HepG2 (cell line): ENCODE results near the gene TJP3. TPM values are rescaled to one million over a fixed set of nuclear protein-coding genes. Genes with fewer than 3 reads are reported as not detected.

Experiments used
- AGO2 ChIP-seq: fragments of 200-400 bp; formaldehyde crosslinking; optimal IDR thresholded peaks from 2 replicates; pipeline ENCODE3; 2017; ENCODE audit warnings: mild to moderate bottlenecking, low read depth, low read length, moderate library complexity
- CSRNP1 ChIP-seq: sonication (generic); formaldehyde crosslinking; IDR thresholded peaks from 2 replicates; pipeline ENCODE4 v1.8.1; 2023; ENCODE audit warnings: mild to moderate bottlenecking, missing genetic modification reagents
- GFI1 ChIP-seq: sonication (generic); formaldehyde crosslinking; IDR thresholded peaks from 2 replicates; pipeline ENCODE4 v1.5.0; 2020; ENCODE audit warnings: missing genetic modification reagents, mild to moderate bottlenecking, borderline replicate concordance
- KLF12 ChIP-seq: sonication (generic); formaldehyde crosslinking; IDR thresholded peaks from 2 replicates; pipeline ENCODE4 v1.4.0; 2020; ENCODE audit warnings: missing genetic modification reagents, borderline replicate concordance
- MED13 ChIP-seq: sonication (generic); formaldehyde crosslinking; IDR thresholded peaks from 2 replicates; pipeline ENCODE4 v1.5.0; 2020; ENCODE audit warnings: missing genetic modification reagents
- MYC ChIP-seq: sonication (generic); formaldehyde crosslinking; IDR thresholded peaks from 2 replicates; pipeline ENCODE4 v1.9.0; 2021; ENCODE audit warnings: missing genetic modification reagents, borderline replicate concordance
- TFDP1 ChIP-seq: IDR thresholded peaks from 2 replicates; pipeline ENCODE4 v1.6.1; 2016; ENCODE audit warnings: missing compliant biosample characterization, missing genetic modification reagents, borderline replicate concordance
- TFE3 ChIP-seq: IDR thresholded peaks from 2 replicates; pipeline ENCODE4 v1.6.1; 2016
- YEATS4 ChIP-seq: sonication (generic); formaldehyde crosslinking; IDR thresholded peaks from 2 replicates; pipeline ENCODE4 v1.4.0; 2020; ENCODE audit warnings: missing genetic modification reagents, borderline replicate concordance
- ZBTB40 ChIP-seq, 2 experiments: fragments of 450-650 bp in 1 of 2; sonication (generic) in 1 of 2; formaldehyde crosslinking in 1 of 2; IDR thresholded peaks; 2 replicates each; pipeline versions ENCODE4 v1.6.1 to v1.8.0; 2016 to 2022; ENCODE audit warnings: antibody characterized with exemption in 1 of 2, mild to moderate bottlenecking in 1 of 2, missing genetic modification reagents in 1 of 2
- ZFP91 ChIP-seq: sonication (generic); formaldehyde crosslinking; IDR thresholded peaks from 2 replicates; pipeline ENCODE4 v1.9.0; 2022; ENCODE audit warnings: missing genetic modification reagents, mild to moderate bottlenecking, borderline replicate concordance
- ZNF768 ChIP-seq: sonication (generic); formaldehyde crosslinking; IDR thresholded peaks from 2 replicates; pipeline ENCODE4 v1.4.0; 2020; ENCODE audit warnings: missing genetic modification reagents
- polyA plus RNA-seq, 8 experiments: library from polyadenylated mRNA; depleted of rRNA in 3 of 8; stranded (reverse) in 7 of 8; unstranded in 1 of 8; fragments of >200 nt; fragmentation: Illumina TruSeq in 4 of 8; extraction: Trizol in 4 of 8; gene quantifications; 2 replicates each; pipeline versions ENCODE4 v1.2.1 to v1.2.3, GENCODE V29; 2011 to 2016; ENCODE audit warnings: low read depth in 4 of 8, missing spikeins in 1 of 8, mixed read lengths in 1 of 8; ENCODE audit not compliant: insufficient read depth in 1 of 8
- total RNA-seq, 5 experiments: library from RNA; depleted of rRNA; stranded (reverse); fragments of >200 nt; fragmentation: Illumina TruSeq; extraction: Trizol; gene quantifications; 2 replicates each; pipeline ENCODE4 v1.2.3, GENCODE V29; 2016; ENCODE audit warnings: low read depth in 1 of 5

The TJP3 gene
- total and polyA plus RNA-seq, 2 of the 13 experiments (the other 11 are each of a cell fraction or from before 2014, with no cell fraction given) = 2.3 to 21.5 TPM

GRCh38 chr19:3710265-3710812 is 2.2 kb downstream of the TJP3 start (continued):
- TF ChIP-seq TFE3 (CRISPR knock-in tag) = peak; percentile 59; the same call in 1 of the 2 replicates
- peak; percentile 76; the same call in 1 of the 2 replicates for TF ChIP-seq ZFP91 (CRISPR knock-in tag)
- no peak for TF ChIP-seq ZBTB40 (IDR thresholded peaks at IDR 0.05)
- peak; percentile 62; the same call in 1 of the 2 replicates for TF ChIP-seq ZBTB40 (CRISPR knock-in tag; IDR thresholded peaks at IDR 0.05)
- TF ChIP-seq GFI1 (CRISPR knock-in tag) = peak; percentile 74
- TF ChIP-seq TFDP1 (CRISPR knock-in tag) = peak; percentile 56; the same call in 1 of the 2 replicates
- peak; percentile 89; the same call in 1 of the 2 replicates for TF ChIP-seq MYC
- TF ChIP-seq KLF12 (CRISPR knock-in tag) = peak; percentile 46; the same call in 1 of the 2 replicates
- peak; percentile 54; the same call in 1 of the 2 replicates for TF ChIP-seq YEATS4 (CRISPR knock-in tag)
- TF ChIP-seq CSRNP1 (CRISPR knock-in tag) = 0 out of 2 replicates have a peak, but pooled peaks have one; percentile 21
- TF ChIP-seq MED13 (CRISPR knock-in tag) = 0 out of 2 replicates have a peak, but pooled peaks have one; percentile 26
- TF ChIP-seq AGO2 = no peak
- TF ChIP-seq ZNF768 (CRISPR knock-in tag) = peak; percentile 98
